Prostate gland (tissue), 2 donors: ENCODE results near the gene RAD51B. TPM values are rescaled to one million over a fixed set of nuclear protein-coding genes. Genes with fewer than 3 reads are reported as not detected.

Experiments
- DNase-seq: peaks from one replicate; pipeline ENCODE4 v3.0.0-alpha.2; 2019; ENCODE audit warnings: low spot score
- H3K27ac ChIP-seq, 2 donors: fragments of 200-600 bp; sonication (generic); 2 replicates each; pipeline ENCODE4 v1.5.1; 2017 to 2019
- H3K27me3 ChIP-seq: fragments of 200-600 bp; sonication (generic); replicated peaks from 2 replicates; pipeline ENCODE4 v1.5.1; 2019; ENCODE audit not compliant: insufficient read depth
- H3K36me3 ChIP-seq, 2 donors: fragments of 200-600 bp; sonication (generic); 1 replicate in 1 of 2; 2 replicates in 1 of 2; pipeline versions ENCODE4 v1.5.1 to v1.8.1; 2017 to 2019
- H3K4me1 ChIP-seq: fragments of 200-600 bp; sonication (generic); replicated peaks from 2 replicates; pipeline ENCODE4 v1.5.1; 2019
- H3K4me3 ChIP-seq, 2 donors: fragments of 200-600 bp; sonication (generic); 2 replicates each; pipeline ENCODE4 v1.5.1; 2017 to 2019
- H3K9me3 ChIP-seq: fragments of 200-600 bp; sonication (generic); 2 replicates; pipeline ENCODE4 v1.5.1; 2017
- CTCF ChIP-seq, 4 experiments: fragments of 200-600 bp in 2 of 4; fragments of 450-650 bp in 2 of 4; sonication (generic) in 2 of 4; IDR thresholded peaks; 1 replicate in 3 of 4; 2 replicates in 1 of 4; pipeline ENCODE4 v1.5.1; 2016 to 2019; ENCODE audit warnings: antibody characterized with exemption in 4 of 4, mild to moderate bottlenecking in 2 of 4, moderate library complexity in 2 of 4
- POLR2A ChIP-seq: fragments of 450-650 bp; IDR thresholded peaks from one replicate; pipeline ENCODE4 v1.6.1; 2016; ENCODE audit warnings: antibody characterized with exemption, mild to moderate bottlenecking
- POLR2AphosphoS5 ChIP-seq: sonication (generic); formaldehyde crosslinking; IDR thresholded peaks from one replicate; pipeline ENCODE4 v1.6.1; 2017; ENCODE audit warnings: antibody characterized with exemption
- WGBS: methylation state at CpG from one replicate; pipeline ENCODE4 v1.1.5; 2018; 5-methylcytosine and 5-hydroxymethylcytosine counted together
- intact Hi-C: fragments of 100-400 bp; cut with DNase I; formaldehyde crosslinking; loops from one replicate; pipeline ENCODE4 v1.14.2; 2022
- total RNA-seq, 2 donors: library from RNA; depleted of rRNA; stranded (reverse); fragments of >200 nt; gene quantifications; one replicate each; pipeline ENCODE4 v1.1.0, GENCODE V29; 2016

RAD51B gene
- total RNA-seq, 2 donors from 2014 or later, result 14.9 to 35.8 TPM

- Histone ChIP-seq H3K27ac (no peak overlapping the region), H3K4me3 (no peak overlapping the region), H3K9me3 (no peaks in the 10 kb centered on the region), H3K36me3 (no peaks in the 10 kb centered on the region), H3K4me1 (no peaks in the 10 kb centered on the region), H3K27me3 (no peaks in the 10 kb centered on the region)
- WGBS, result 84% methylated on average over 3 of the region's 3 CpGs
- no peak for DNase-seq
- TF ChIP-seq POLR2AphosphoS5 (no peak), CTCF (IDR thresholded peaks at IDR 0.05) (no peak), POLR2A (no peak)
- intact Hi-C loops, result no loop called here
These were observed 910.8 kb downstream of the RAD51B start for GRCh38 chr14:68730348-68730747.

- no peak overlapping the region for H3K4me3 ChIP-seq
- TF ChIP-seq POLR2A, result no peak
- TF ChIP-seq CTCF (IDR thresholded peaks at IDR 0.05), result no peak
- no peak for TF ChIP-seq POLR2AphosphoS5
- no peaks in the 10 kb centered on the region for H3K4me1 ChIP-seq
- H3K27me3 ChIP-seq, result no peaks in the 10 kb centered on the region
- intact Hi-C loops, result no loop called here
- WGBS, result 55% methylated on average over 8 of the region's 8 CpGs
- no peaks in the 10 kb centered on the region for H3K36me3 ChIP-seq
- no peak overlapping the region for H3K27ac ChIP-seq
- no peaks in the 10 kb centered on the region for H3K9me3 ChIP-seq
- DNase-seq, result no peak
These were observed 911.3 kb downstream of the RAD51B start for GRCh38 chr14:68730811-68731425.

- Histone ChIP-seq H3K4me3 (no peak overlapping the region), H3K9me3 (no peaks in the 10 kb centered on the region), H3K27ac (no peak overlapping the region), H3K4me1 (no peaks in the 10 kb centered on the region), H3K27me3 (no peaks in the 10 kb centered on the region), H3K36me3 (no peaks in the 10 kb centered on the region)
- no peak for TF ChIP-seq CTCF (IDR thresholded peaks at IDR 0.05)
- TF ChIP-seq POLR2AphosphoS5, result no peak
- TF ChIP-seq POLR2A, result no peak
- WGBS, result 85% methylated on average over 12 of the region's 12 CpGs
- intact Hi-C loops, result no loop called here
- DNase-seq, result no peak
These were observed 913.7 kb downstream of the RAD51B start for GRCh38 chr14:68733086-68733914.

- 100% methylated on average over 6 of the region's 6 CpGs for whole genome bisulfite sequencing
- no peak overlapping the region for H3K27ac ChIP-seq
- TF ChIP-seq POLR2AphosphoS5, result no peak
- TF ChIP-seq POLR2A, result no peak
- no peak for TF ChIP-seq CTCF (IDR thresholded peaks at IDR 0.05)
These were observed 914.7 kb downstream of the RAD51B start for GRCh38 chr14:68734231-68734732.

More at GRCh38 chr14:68734231-68734732, 914.7 kb downstream of the RAD51B start:
- Histone ChIP-seq H3K4me3 (no peak overlapping the region), H3K9me3 (no peaks in the 10 kb centered on the region), H3K36me3 (no peaks in the 10 kb centered on the region), H3K27me3 (no peaks in the 10 kb centered on the region), H3K4me1 (no peaks in the 10 kb centered on the region)
- intact Hi-C loops, result no loop called here
- no peak for DNase-seq
